OCI-LY7 (cell line): ENCODE measurements around the gene PLEKHA6. TPM values are rescaled to one million over a fixed set of nuclear protein-coding genes. Genes with fewer than 3 reads are reported as not detected.

Experiments
- BruUV-seq: library from RNA; stranded (reverse); fragments of 400-500 nt; replicated peaks from 2 replicates; lab custom pipeline; 2021; lab: Mats Ljungman, UMichigan
- CTCF ChIA-PET: fragments of 300-600 bp; sonication (Branson Sonifier 250); formaldehyde crosslinking; loops from one replicate; lab custom pipeline; 2022; ENCODE audit warnings: antibody characterized with exemption; ENCODE audit not compliant: unreplicated experiment; lab: Charles Lee
- POLR2A ChIA-PET: fragments of 300-600 bp; sonication (Branson Sonifier 250); formaldehyde crosslinking; loops from one replicate; lab custom pipeline; 2022; ENCODE audit warnings: antibody characterized with exemption; lab: Charles Lee
- DNase-seq: peaks from one replicate; pipeline ENCODE4 v3.0.0-alpha.2; 2015; ENCODE audit warnings: low spot score
- H2AFZ ChIP-seq: fragments of 200-600 bp; sonication (generic), shearing (Covaris generic); 2 replicates; pipeline ENCODE4 v1.6.1; 2014; ENCODE audit warnings: mild to moderate bottlenecking, antibody characterized with exemption, low read length, moderate library complexity
- H3K27ac ChIP-seq: fragments of 200-600 bp; sonication (generic); 2 replicates; pipeline ENCODE4 v1.5.1; 2014; ENCODE audit warnings: mixed run types, low read depth, mild to moderate bottlenecking, moderate library complexity, low read length, inconsistent platforms; ENCODE audit not compliant: poor library complexity, severe bottlenecking
- H3K36me3 ChIP-seq: fragments of 200-600 bp; sonication (generic); 2 replicates; pipeline ENCODE4 v1.6.1; 2014; ENCODE audit warnings: mild to moderate bottlenecking, antibody characterized with exemption, low read length, moderate library complexity, mixed read lengths; ENCODE audit not compliant: insufficient read depth
- H3K4me1 ChIP-seq: fragments of 200-600 bp; sonication (generic); 2 replicates; pipeline ENCODE4 v1.5.1; 2014; ENCODE audit warnings: mild to moderate bottlenecking, low read length; ENCODE audit not compliant: insufficient read depth, poor library complexity, severe bottlenecking
- H3K4me2 ChIP-seq: fragments of 200-600 bp; sonication (generic); 2 replicates; pipeline ENCODE4 v1.6.1; 2014; ENCODE audit warnings: mild to moderate bottlenecking, low read length
- H3K4me3 ChIP-seq: fragments of 200-600 bp; sonication (generic); 2 replicates; pipeline ENCODE4 v1.5.1; 2014; ENCODE audit warnings: mild to moderate bottlenecking, low read depth, low read length; ENCODE audit not compliant: poor library complexity, severe bottlenecking
- H3K79me2 ChIP-seq: fragments of 200-600 bp; sonication (generic); 2 replicates; pipeline ENCODE4 v1.6.1; 2016; ENCODE audit warnings: low read depth, mild to moderate bottlenecking, low read length, moderate library complexity, mixed read lengths; ENCODE audit not compliant: insufficient read depth
- H3K9me2 ChIP-seq: fragments of 200-600 bp; sonication (generic); 2 replicates; pipeline ENCODE4 v1.6.1; 2016; ENCODE audit warnings: mild to moderate bottlenecking, low read length, mixed read lengths; ENCODE audit not compliant: insufficient read depth
- H3K9me3 ChIP-seq: fragments of 200-600 bp; sonication (generic); 2 replicates; pipeline ENCODE4 v1.6.1; 2014; ENCODE audit warnings: mild to moderate bottlenecking, mixed run types, low read length, mixed read lengths
- H4K20me1 ChIP-seq: fragments of 200-600 bp; sonication (generic); 2 replicates; pipeline ENCODE4 v1.6.1; 2014; ENCODE audit warnings: mild to moderate bottlenecking, antibody characterized with exemption, low read length, moderate library complexity, mixed read lengths; ENCODE audit not compliant: insufficient read depth
- CTCF ChIP-seq: fragments of 200-600 bp; sonication (generic); conservative IDR thresholded peaks from 2 replicates; pipeline ENCODE4 v1.5.1; 2014; ENCODE audit warnings: mild to moderate bottlenecking, antibody characterized with exemption, low read length, moderate library complexity, mixed read lengths
- EZH2phosphoT487 ChIP-seq: fragments of 200-600 bp; sonication (generic); IDR thresholded peaks from 2 replicates; pipeline ENCODE4 v1.6.1; 2018; ENCODE audit warnings: low read depth, borderline replicate concordance, mild to moderate bottlenecking, mixed run types, antibody characterized with exemption, low read length, moderate library complexity, mixed read lengths
- intact Hi-C: fragments of 100-400 bp; cut with micrococcal nuclease; formaldehyde crosslinking; loops from one replicate; pipeline ENCODE4 v1.10.0; 2022; ENCODE audit not compliant: unreplicated experiment
- total RNA-seq, 2 experiments: library from RNA; depleted of rRNA in 1 of 2; stranded (reverse); fragments of >200 nt in 1 of 2; shearing (Covaris generic) in 1 of 2; gene quantifications; 2 replicates each; pipeline ENCODE4 v1.2.3, GENCODE V29; 2014 to 2022

PLEKHA6 gene
- total RNA-seq, 2 experiments from 2014 or later, result not detected

DNA sequence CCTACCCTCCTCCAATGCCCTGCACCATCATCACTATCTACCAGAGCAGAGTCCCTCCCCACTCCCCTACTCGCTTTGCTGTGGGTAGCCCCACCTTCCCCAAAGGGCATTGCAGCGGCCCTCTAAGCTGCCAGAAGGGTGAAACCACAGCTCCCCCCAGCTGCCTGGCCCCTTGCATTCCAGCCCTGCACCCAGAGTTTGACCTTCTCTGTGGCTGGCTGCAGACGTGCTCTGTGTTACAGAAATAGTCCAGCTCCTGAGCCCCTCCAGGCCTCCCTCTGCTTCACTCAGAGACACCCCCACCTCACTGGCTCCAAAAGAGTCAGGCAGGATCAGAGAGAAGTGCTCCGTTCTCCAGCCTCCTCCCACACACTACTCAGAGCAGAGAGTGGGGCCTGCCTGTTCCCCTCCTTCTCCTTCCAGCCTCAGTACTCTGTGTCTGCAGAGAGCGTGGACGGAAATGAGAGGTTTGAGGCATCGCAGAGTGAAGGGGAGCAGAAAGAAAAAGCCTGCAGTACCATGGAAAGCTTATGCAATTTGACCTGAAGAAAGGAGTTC is 63.2 kb downstream of the PLEKHA6 start:
- ChIA-PET CTCF (no interaction called here), POLR2A (no interaction called here)
- no peaks in the 10 kb centered on the region for H3K9me3 ChIP-seq
- H3K27ac ChIP-seq, result no peak overlapping the region
- no peak for TF ChIP-seq EZH2phosphoT487
- no peak for TF ChIP-seq CTCF
- intact Hi-C loops, result no loop called here
- H3K9me2 ChIP-seq, result no peaks in the 10 kb centered on the region
- H4K20me1 ChIP-seq, result no peaks in the 10 kb centered on the region
- BruUV-seq, result no TSS peak
- DNase-seq, result no peak
- H3K4me2 ChIP-seq, result no peak overlapping the region
- H3K36me3 ChIP-seq, result no peaks in the 10 kb centered on the region
- no peak overlapping the region for H2AFZ ChIP-seq
- H3K79me2 ChIP-seq, result no peaks in the 10 kb centered on the region
- H3K4me1 ChIP-seq, result no peaks in the 10 kb centered on the region
- H3K4me3 ChIP-seq, result no peak overlapping the region

GRCh38 chr1:204295671-204296070 is 64.1 kb downstream of the PLEKHA6 start:
- Histone ChIP-seq H3K36me3 (no peaks in the 10 kb centered on the region), H2AFZ (no peak overlapping the region), H3K79me2 (no peaks in the 10 kb centered on the region), H3K27ac (no peak overlapping the region), H3K4me1 (no peaks in the 10 kb centered on the region), H3K9me3 (no peaks in the 10 kb centered on the region), H3K9me2 (no peaks in the 10 kb centered on the region), H4K20me1 (no peaks in the 10 kb centered on the region), H3K4me3 (no peak overlapping the region), H3K4me2 (no peak overlapping the region)
- CTCF ChIA-PET, result no interaction called here
- intact Hi-C loops, result no loop called here
- no peak for DNase-seq
- POLR2A ChIA-PET, result interaction anchor here (0.7 kb wide), 1 partner anchor 152 kb away, joined by 3 read pairs; no protein-coding TSS in a partner anchor
- no TSS peak for BruUV-seq
- TF ChIP-seq EZH2phosphoT487 (no peak), CTCF (no peak)

GRCh38 chr1:204294357-204294756 is 65.4 kb downstream of the PLEKHA6 start:
- no peak for DNase-seq
- TF ChIP-seq CTCF (no peak), EZH2phosphoT487 (no peak)
- no peak overlapping the region for H2AFZ ChIP-seq
- intact Hi-C loops, result no loop called here
- H3K27ac ChIP-seq, result no peak overlapping the region
- H3K79me2 ChIP-seq, result no peaks in the 10 kb centered on the region
- H4K20me1 ChIP-seq, result no peaks in the 10 kb centered on the region
- H3K4me3 ChIP-seq, result no peak overlapping the region
- H3K4me1 ChIP-seq, result no peaks in the 10 kb centered on the region
- no peaks in the 10 kb centered on the region for H3K9me3 ChIP-seq
- no peak overlapping the region for H3K4me2 ChIP-seq
- CTCF ChIA-PET, result no interaction called here
- POLR2A ChIA-PET, result no interaction called here
- H3K36me3 ChIP-seq, result no peaks in the 10 kb centered on the region
- no TSS peak for BruUV-seq
- no peaks in the 10 kb centered on the region for H3K9me2 ChIP-seq
